GM18511 (cell line): ENCODE measurements around the gene VHLL.

Experiments used
- ATAC-seq: cut with Tn5 transposase; IDR thresholded peaks from one replicate; pipeline ENCODE4 v1.9.1; 2021; ENCODE audit warnings: mild to moderate bottlenecking, moderate library complexity; ENCODE audit not compliant: unreplicated experiment

The VHLL gene

DNA sequence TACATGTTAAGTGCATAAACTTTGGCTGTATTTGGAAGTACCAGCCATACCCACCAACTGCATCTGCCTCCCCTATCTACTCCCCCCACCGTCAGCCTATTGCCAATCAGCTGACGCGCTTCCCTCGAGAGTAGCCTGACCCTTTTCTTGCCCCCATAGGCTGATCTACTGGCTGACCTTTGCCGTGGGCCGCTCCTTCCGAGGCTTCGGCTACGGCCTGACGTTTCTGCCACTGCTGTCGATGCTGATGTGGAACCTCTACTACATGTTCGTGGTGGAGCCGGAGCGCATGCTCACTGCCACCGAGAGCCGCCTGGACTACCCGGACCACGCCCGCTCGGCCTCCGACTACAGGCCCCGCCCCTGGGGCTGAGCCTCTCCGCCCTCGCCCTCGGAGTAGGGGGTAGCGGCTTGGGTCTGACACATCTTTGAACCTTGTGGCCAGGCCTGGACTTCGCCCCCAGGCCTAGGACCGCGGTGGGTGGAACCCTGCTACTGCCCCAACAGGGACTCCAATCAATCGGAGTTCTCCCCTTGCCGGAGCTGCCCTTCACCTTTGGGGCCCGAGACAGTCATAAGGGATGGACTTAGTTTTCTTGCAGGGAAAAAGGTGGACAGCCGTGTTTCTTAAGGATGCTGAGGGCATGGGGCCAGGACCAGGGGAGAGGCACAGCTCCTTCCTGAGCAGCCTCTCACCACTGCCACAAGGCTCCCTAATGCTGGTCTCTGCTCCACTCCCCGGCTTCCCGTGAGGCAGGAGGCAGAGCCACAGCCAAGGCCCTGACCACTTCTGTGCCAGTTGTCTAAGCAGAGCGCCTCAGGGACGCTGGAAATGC, 7.7 kb downstream of the VHLL start:
- ATAC-seq = no peak

DNA sequence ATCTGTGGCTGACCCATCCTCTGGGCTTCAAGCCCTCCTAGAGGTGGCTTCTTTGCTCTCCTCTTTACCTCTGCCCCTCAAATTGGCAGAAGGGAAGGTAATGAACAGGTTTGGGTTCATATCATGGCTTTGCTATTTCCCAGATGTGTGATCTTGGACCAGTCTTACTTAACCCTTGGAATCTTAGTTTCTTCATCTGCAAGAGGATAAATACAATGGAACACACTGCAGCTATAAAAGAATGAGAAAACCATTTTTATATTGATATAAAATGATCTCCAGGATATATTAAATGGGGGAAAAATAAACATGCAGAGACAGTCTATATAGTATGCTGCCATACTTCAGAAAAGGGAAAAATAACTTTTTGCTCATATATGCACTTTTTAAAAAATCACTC, 9.2 kb downstream of the VHLL start:
- ATAC-seq = no peak

GRCh38 chr1:156286061-156286460, 13.0 kb downstream of the VHLL start:
- ATAC-seq = no peak

DNA sequence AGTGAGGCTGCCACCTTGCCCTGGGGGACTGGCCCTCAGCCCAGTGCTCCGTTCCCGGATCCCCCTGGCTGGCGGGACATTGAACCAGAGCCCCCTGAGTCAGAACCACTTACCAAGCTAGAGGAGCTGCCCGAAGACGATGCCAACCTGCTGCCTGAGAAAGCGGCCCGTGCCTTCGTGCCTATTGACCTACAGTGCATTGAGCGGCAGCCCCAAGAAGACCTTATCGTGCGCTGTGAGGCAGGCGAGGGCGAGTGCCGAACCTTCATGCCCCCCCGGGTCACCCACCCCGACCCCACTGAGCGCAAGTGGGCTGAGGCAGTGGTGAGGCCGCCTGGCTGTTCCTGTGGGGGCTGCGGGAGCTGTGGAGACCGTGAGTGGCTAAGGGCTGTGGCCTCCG, 13.7 kb downstream of the VHLL start:
- no peak for ATAC-seq

DNA sequence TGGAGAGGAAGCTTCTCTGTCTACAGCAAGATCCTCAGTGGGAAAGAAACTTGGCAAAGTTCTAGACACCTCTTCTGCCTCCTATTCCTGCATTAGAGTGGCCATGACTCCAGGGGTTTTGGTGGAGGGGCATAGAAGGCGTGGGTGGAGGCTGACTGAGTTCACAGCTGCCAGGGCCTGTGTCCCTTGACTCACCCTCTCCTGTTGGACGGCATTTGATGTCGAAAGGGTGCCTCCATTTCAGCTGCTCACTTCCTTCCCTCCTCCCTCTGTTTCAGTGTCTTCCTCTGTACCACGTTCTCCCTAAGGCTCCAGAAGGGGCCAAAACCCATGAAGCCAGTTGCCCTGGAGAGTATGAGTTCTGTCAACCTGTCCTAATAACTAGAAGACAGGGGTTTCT, 14.3 kb downstream of the VHLL start:
- no peak for ATAC-seq

- no peak for ATAC-seq
Measured at GRCh38 chr1:156284112-156284511, 15.0 kb downstream of the VHLL start, which contains the start of gene TMEM79. TSS of gene TMEM79 (plus strand) at chr1:156284325. CDS start at chr1:156285227, 902 bp downstream.

- ATAC-seq = no peak
Measured at GRCh38 chr1:156283521-156283920, 15.6 kb downstream of the VHLL start.

DNA sequence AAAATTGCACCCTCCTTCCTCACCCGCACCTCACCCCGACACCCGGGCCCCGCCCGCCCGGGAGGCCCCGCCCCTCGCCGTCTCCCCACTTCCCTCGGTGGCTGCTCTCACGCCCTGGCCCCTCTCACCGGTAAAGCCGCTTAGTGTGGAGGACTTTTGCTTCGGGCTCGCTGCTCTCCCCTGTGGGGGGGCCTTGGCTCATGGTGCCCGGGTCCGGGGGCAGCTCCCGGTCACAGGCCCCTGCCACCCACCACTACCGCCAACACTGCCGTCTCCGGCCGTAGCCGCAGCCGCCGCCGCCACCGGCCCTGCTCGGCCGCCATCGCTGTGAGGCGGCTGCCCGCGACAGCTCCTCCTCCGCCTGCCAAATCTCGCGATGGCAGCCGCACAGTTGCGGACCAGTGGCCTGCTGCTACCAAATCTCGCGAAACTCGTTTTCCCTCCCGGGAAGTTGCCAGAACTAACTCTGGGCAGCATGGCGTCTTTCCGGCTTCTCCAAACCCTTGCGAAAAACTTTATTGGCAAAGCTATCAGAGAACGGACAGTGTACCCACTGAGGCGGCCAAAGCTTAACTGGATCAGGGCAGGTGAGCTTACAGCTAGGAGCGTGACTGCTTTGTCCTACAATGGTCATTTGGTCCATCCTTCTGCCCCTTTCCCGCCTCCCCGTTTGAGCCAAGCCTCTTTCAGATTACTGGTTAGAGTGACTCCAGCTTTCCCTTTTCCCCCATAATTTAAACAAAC, 16.5 kb downstream of the VHLL start, which contains the start of gene SMG5:
TSS of gene SMG5 (minus strand) at position 347 of the 744 bp plus-strand sequence. CDS start at position 202, 145 bp downstream.
- peak; percentile 86 for ATAC-seq

GRCh38 chr1:156281693-156282478, 17.2 kb downstream of the VHLL start:
- ATAC-seq = peak; percentile 9

DNA sequence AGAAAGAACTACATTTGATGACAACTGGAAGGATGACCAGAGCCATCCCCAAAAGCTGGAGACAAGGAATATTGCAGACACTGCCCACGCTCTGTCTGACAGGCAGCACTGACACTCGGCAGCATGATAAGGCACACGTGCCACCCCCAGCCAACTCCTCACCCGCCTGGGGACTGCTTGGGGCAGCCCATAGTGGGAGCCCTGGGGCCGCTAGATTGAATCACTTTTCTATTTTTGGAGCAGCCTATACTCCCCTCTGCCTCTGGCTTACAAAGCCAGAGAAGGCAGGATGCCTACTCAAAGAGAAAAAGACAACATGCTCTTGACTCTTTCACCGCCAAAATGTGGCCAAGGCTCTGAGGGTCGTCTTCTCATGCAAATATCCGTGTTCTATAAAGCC, 17.8 kb downstream of the VHLL start:
- peak; percentile 49 for ATAC-seq

- no peak for ATAC-seq
Measured at GRCh38 chr1:156279837-156280236, 19.3 kb downstream of the VHLL start.

- no peak for ATAC-seq
Measured at GRCh38 chr1:156276966-156277381, 22.1 kb downstream of the VHLL start.

GRCh38 chr1:156276532-156276931, 22.6 kb downstream of the VHLL start:
- ATAC-seq = no peak

DNA sequence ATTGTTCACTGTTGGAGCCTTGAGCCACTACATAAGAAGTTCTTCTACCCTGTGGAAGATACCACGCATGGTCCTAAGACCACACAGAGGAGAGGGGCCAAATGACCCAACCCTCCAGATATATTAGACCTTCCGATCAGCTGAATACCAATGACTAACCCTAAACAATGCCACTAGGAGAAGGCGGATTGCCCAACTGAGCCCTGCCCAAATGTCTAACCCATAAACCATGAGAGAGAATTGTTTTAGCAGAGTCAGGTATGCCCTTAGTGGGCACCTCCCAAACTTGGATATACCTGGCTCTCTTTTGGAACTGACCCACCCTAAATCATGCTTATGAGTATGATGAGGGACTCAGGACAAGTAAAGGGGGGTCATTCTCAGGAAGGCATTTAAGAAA, 28.8 kb downstream of the VHLL start:
- no peak for ATAC-seq

DNA sequence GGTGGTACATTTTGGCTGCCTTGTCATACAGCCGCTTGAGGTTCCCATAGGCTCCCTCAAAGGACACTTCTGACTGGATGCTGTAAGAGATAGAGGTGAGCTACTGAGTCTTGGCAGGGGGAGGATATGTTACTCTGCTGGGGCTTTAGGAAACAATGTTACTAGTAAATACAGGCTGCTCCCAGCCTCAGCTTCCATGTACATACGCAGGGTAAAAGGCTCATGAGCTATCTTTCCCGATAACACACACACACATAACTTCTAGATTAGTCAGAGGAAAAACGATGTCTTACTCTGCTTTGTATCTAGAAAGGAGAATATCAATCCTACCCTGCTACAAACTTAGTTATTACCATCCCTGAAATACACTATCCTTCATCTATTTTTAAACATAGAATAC, 30.8 kb downstream of the VHLL start:
- no peak for ATAC-seq

- no peak for ATAC-seq
Measured at GRCh38 chr1:156266051-156266450, 33.1 kb downstream of the VHLL start.

GRCh38 chr1:156263288-156263655, 35.8 kb downstream of the VHLL start:
- no peak for ATAC-seq

DNA sequence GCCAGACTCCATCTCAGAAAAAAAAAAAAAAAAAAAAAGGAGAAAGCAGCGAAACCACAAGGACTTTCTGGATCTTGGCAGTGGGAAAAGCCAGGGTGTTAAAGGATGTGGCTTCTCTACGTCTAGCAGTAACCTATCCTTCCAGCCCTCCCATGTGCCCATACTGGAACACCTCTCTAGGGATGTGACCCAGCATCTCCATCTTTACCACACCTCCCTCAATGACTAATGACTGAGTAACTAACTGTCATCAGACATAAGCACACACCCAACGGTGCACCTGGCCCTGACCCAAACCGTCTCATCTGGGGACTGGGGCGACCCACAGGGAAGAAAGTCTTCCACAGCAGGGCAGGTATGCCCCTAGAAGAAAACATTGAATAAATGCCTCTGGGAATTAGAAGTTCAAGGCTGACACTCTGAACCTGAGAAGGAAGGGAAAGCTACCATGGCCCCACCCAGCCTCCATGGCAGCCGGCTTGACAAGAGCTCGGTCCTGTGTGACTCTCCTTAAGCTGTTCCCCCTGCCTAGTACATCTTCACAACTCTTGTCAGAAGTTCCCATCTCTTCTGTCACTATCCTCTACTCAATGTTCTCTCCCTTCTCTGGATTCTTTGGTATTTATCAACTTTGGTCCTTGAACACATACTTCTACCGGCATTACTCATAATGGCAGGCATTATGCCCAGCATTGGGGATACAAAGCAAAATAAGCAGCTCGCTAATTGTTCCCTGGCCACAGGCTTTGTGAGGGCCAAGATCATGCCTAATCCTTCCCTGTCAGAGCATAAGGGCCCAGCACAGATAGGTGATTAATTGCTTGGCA, 36.4 kb downstream of the VHLL start:
- no peak for ATAC-seq

DNA sequence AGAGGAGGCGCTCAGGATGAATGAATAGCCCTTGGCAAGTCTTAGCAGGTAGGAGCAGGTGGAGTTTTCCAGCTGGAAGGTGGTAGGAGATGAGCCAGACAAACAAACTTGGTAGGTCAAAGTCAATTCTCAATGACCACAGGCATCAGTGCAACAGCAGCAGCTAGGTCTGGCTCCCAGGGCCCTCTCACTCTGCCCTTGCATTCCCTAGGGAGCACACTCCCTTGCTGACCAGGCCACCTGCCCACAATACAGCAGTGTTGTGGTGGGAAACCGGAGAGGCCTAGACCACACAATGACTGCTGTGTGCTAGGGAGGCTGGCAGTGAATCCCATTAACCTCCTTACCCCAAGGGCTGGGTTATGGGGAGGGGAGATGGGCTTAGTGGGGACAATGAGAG, 38.2 kb downstream of the VHLL start:
- ATAC-seq = no peak

DNA sequence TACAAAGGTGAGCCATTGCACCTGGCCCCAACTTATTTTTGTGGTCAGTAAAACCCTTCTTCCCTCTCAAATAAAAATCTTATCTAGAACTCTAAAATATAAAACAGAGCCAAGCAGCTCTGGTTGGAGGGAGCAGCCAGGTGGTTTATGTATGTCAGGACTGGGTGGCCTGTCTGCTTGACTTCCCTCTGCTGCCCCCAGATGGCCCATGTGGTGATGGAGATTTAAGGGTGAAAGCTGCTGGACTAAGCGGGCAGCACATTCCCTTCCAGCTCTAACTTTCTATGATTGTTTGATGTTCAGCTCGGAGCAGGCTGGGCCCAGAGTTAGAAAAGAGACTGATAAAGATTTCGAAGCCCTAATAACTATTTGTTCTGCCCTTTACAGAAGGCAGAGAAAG, 39.3 kb downstream of the VHLL start:
- no peak for ATAC-seq
